Medulla oblongata (tissue), 1 donor: ENCODE data around the gene RAB8B.
"Not testable (repeated sequence)": the region's sequence is repeated elsewhere in the genome, so short reads cannot be mapped to it uniquely, and the experiment has no call there.

Source experiments
- DNase-seq: peaks from one replicate; pipeline ENCODE4 v3.0.0-alpha.2; 2015; ENCODE audit errors: extremely low spot score

RAB8B gene

DNA sequence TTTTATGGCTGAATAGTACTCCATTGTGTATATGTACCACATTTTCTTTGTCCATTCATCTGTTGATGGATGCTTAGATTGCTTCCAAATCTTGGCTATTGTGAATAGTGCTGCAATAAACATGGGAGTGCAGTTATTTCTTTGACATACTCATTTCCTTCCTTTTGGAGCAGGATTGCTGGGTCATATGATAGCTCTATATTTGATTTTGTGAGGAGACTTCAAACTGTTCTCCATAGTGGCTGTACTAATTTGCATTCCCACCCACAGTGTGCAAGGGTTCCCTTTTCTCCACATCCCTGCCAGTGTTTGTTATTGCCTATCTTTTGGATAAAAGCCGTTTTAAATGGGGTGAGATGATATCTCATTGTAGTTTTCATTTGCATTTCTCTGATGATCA, 47.7 kb downstream of the RAB8B start:
- DNase-seq: not testable (repeated sequence)

DNA sequence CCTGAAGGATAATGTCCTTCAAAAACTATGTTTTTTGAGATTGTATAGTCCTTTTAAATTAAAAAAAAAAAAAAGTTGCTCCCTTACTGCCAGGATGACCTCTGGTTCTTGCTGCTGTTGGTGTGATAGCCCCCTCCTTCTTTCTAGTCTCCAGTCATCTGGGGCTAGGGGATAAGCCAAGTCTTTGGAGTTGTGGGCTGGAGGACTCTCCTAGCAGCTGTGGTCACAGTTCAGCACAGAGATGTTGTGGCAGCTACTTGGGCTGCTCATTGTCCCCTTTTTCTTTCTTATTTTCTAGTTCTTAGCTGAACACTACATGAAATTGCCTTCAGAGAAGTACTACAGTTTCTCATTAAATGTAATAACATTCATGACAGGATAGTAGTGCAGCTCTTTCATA, 48.8 kb downstream of the RAB8B start:
- DNase-seq: no peak

DNA sequence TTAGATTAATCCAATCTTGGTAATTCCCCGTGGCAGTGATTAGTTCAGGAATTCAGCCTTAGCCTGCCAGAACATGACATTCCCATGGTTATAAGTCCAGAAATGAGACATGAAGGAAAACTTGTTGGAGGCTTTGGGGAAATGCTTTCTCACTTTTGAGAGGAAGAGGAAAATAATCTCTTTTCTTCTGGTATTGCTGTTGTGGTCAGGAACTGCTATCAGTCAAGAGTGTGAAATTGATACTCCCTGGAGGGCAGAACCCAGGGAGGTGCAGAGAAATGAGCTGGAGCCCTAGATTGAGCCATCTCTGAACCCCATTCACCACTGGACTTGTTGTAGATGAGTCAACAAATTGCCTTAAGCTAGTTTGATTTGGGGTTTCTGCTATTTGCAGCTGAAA, 49.4 kb downstream of the RAB8B start:
- no peak for DNase-seq

DNA sequence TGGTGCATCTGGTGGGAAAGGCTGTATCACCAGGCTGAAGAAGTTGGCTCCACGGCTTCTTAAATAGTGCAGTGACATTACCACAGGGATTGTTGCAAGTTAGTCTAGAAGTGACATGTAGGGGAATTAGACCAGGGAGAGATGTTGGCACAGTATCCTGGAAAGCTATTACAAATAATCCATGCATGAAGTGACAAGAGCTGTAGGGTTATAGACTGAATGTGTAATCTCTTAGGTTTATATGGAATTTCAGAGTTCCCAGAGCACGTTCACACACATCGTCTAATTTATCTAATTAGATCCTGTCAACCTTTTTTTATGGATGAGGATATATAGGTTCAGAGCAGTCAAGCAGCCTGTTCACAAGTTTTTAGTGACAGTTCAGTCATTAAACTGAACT, 50.7 kb downstream of the RAB8B start:
- DNase-seq: no peak

DNA sequence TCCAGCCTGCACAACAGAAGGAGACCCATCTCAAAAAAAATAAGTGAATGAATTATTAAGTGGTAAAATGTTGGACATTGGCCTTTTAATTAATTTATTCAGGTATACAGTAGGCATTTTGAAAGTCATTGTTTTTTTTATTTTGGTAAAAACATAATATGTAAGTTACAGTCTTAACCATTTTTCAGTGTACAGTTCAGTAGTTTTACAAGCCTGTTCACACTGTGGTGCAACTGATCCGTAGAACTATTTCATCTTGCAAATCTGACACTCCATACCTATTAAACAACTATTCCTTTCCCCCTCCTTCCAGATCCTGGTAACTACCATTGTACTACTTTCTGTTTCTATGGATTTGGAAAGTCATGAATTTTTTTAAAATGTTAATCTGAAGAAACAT, 51.9 kb downstream of the RAB8B start:
- DNase-seq: no peak

DNA sequence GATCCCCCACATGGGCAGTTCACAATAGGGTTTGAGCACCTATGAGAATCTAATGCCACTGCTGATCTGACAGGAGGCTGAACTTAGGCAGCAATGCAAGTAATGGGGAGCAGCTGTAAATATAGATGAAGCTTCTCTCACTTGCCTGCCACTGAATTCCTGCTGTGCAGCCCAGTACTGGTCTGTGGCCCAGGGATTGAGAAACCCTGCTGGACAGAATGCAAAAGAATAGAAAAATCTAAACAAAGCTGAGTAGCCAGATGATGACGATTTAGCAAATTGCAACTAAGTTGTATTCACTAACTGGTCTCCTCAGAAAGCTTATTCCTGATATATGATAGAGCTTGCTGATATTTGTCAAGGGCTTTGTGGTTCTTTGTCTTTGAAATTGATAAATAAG, 53.7 kb downstream of the RAB8B start:
- no peak for DNase-seq

DNA sequence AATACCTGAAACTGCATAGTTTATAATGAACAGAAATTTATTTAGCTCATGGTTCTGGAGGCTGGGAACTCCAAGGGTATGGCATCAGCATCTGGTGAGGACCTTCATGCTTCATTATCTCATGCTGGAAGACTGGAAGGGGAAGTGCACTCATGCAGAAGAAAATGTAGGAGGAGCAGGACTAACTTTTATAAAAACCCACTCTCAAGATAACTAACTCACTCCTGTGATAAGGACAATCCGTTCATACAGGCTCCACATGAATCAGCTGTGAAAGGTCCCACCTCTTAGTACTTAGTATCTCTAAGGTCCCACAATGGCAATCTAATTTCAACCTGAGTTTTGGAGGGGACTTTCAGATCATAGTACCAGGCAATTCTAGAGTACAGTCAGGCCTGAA, 54.4 kb downstream of the RAB8B start:
- DNase-seq: no peak

DNA sequence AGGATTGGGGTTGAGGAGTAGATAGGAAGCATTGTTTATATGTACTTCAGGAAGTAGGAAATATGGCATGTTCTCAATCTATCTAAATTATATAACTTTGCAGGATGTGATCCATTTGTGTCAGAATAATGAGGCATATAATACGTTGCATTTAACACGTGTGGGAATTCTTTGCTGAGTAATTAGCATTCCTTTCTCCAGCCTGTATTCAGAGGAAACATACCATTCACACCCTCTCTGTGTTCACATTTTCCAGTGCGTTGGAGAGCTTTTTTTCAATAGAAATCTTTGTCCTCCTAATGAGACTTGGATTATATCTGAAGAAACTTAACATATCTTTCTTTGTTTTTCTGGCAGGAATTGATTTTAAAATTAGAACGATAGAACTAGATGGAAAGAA, 55.0 kb downstream of the RAB8B start:
- DNase-seq: no peak

DNA sequence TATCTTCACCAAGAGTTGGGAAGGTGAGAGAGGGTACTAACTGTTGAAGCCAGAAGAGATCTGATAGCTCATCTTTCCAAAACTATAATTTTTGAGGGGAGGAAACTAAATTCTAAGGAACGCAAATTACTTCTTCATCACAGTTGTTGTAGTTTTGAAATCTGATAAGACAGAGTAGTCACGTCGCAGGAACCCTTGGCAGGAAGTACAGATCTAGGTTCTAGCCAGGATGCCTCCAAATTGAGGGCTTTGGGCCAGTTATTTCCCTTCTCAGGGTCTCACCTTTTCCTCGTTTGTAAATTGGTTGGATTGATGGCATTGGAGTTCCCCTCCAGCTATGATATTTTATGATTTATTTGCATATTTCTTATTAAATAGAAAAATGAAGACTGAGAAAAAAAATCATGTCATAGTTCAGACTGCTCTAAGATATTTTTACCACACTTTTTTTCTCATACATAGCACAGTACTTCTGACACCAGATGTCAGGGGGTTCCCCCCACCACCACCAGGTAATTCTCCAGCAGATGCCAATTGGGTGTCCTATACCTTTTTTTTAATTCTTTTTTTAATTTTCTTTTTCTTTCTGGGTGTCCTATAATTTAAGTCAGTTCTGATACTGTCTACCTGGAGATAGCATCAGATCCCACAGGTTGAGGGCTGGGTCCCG, 55.7 kb downstream of the RAB8B start:
- DNase-seq: no peak

DNA sequence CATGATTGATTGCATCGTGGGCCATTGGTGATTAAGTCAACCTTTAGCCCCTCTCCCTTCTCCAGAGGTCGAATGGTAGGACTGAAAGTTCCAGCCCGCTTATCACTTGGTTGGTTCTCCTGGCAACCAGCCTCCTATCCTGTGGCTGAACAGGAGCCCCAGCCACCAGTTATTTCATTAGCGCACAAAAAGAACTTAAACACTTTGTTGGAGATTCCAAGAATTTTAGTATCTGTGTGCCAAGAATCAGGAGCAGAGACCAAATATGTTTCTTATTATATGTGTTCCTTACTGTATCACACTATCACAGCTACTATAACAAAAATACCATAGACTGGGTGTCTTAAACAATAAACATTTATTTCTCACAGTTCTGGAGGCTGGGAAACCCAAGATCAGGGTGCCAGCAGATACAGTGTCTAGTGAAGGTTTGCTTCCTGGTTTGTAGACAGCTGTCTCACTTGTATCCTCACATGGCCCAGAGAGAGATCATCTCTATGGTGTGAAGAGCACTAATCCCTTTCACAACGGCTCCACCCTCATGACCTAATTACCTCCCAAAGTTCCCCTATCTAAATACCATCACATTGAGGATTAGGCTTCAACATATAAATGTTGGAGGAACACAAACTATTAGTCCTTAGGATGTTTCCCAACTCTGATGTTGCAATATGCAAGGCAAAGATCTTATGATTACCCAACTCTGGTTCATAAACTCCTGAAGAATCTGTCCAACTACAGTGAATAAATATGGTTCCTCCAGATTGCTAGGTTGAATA, 57.5 kb downstream of the RAB8B start:
- no peak for DNase-seq

DNA sequence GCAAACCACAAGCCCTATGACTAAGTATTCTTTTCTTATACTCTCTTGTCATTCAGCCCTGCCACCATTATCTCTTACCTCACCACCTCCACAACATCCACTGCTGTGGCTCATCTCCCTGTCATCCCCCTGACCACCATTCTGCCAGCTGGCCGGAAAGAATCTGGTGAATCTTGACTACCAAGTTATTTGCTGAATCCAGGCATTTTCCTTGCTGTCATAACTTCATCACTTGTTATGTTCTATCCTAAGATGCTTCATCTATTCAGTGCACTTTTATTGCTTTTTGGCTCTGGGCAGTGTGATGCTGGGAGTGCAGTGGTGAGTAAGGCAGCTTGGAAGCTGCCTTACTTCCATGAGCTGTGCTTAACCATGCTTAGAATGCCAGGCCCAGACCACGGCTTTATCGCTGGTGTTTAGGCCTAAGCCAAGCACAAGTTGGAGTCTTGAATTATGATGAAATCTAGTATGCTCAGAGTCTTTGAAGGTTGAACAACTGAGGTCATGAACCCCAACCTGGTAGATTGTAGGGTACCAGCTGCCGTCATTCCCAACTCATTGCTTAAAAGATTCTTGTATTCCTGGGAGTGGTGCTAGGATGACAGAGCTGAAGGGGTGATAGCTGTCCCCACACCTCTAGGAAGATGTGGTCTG, 61.0 kb downstream of the RAB8B start:
- no peak for DNase-seq

DNA sequence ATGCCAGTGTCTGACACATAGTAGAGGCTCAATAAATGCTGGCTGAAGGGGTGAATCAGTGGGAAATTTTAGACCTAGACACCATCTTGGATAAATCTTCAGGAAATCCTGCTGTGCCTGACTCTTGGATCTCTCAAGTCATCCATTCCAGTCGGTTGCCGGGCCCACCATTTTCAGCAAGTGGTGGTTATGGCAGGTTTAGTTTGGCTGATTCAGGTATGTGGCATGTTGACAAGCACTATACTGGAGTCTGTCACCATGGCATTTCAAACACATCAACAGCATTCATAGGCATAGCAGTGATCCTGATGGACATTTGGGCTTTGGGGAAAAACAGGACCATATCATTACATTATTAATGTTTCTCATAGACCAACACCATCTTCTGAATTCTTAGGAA, 62.3 kb downstream of the RAB8B start:
- no peak for DNase-seq

DNA sequence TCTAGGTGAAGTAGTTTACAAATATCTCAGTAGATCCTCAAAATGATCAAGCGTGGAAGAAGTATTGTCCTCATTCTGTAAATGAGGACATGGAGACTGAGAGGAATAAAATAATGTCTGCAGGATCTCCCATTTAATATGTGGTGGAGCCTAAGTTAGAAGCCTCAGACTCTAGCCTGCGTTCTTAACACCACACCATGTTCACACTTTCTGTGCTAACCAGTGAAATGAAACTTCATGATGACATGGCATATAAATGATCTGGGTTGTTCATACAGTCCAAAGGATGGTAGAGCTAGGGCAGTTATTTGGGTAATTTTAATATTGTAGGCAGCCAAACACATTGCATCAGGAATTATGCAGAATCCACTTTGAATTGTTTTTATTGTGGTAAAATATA, 62.9 kb downstream of the RAB8B start:
- no peak for DNase-seq

DNA sequence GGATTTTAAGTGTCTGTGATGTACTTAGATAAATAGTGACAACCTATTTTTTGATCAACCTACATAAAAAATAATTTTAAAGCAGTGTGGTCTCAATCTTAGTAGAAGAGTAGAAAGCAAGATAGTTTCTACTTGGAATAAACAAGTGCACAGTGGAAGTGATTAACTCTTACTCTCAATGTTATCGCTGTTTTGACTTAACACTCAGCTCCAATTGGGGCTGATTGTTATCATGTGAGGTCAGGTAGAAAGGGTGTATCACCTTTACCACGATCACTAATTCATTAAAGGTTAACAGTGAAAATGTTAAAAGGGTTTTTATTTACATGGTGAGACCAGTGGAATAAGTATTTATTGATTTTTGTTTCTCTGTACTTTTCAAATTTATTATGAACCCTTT, 65.6 kb downstream of the RAB8B start:
- no peak for DNase-seq

DNA sequence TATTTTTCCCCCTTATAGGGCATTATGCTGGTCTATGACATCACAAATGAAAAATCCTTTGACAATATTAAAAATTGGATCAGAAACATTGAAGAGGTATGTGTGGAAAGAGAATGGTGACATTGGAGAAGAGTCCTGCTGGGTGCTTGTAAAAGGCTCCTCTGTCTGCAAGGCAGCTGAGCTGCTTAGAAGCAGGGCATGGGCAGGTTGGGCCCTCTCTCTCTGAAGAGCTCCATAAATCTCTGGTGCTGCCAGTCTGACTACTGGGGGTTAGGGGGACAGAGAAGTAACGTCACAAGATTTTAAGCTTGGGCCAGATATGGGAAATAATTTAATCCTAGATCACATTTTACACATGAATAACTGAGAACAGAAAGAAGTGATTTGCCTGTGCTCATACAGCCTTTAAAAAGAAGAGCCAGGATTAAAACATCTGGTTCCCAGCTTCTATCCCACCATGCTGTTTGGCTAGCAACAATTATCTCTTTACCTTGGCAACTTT, 66.1 kb downstream of the RAB8B start:
- peak; percentile 19 for DNase-seq

DNA sequence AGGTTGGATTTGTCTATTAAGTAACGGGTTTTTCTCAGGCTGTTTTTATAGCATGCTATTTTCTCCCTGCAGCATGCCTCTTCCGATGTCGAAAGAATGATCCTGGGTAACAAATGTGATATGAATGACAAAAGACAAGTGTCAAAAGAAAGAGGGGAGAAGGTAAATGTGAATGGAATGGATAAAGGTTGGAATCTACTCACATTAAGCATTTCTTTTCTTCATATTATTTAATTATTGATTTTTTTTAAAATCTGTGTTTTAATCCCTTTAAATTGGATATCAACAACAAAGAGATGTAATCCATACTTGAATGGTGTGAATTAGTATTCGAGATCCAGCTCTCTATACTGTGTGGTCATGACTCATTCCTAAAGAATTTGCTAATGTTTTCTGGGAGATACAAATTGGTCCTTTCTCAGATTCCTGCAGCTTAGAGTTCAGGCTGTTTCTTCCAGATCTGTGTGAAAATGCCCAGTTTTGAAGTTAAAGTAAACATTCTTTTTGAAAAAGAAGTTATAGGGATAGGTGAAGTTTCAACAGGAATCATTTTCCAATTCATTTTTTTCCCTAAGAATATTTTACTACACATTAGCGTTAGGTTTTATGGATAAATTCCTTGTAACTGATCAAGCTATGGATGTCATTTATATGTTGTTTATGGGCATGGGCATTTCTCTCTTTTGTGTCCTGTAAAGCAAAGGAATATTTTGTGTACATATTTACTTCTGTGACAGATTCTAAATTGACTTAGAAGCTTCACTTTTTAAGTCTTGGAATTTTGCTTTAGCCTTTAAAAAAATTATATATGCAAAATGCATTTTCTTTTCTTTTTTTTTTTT, 67.2 kb downstream of the RAB8B start:
- no peak for DNase-seq

DNA sequence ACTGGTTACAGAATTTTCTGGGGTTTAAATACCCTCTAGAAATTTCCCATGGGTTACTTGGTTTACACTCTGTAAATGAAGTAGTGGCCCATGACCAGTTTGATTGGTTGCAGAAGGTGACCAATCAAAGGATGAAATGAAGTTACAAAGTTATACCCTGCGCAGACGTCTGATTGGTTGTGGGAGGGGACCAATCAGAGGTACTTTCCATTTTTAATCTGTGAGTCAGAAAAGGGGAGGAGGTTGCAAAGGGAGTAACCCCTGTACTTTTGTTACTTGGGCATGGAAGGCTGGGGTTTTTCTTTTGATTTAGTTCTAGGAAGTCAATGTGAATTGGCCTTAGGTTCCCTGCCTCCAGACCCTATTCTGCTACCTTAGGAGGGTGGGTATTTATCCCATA, 69.3 kb downstream of the RAB8B start:
- DNase-seq: no peak

DNA sequence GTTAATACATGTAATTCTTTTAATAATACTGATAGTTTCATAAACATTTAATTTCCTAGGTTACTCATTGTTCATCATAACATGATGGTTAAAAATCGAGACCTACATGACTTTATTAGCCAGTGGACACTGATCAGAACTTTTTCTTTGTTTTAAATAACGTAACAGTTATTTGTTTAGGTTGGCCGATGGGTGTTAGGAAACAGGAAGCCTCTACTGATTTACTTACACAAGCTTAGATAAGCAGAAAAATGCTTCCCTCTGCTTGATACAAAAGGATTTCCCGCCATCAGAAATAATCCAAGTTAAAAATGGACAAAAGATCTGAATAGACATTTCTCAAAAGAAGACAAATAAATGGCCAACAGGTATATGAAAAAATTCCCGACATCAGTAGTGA, 71.4 kb downstream of the RAB8B start:
- no peak for DNase-seq

DNA sequence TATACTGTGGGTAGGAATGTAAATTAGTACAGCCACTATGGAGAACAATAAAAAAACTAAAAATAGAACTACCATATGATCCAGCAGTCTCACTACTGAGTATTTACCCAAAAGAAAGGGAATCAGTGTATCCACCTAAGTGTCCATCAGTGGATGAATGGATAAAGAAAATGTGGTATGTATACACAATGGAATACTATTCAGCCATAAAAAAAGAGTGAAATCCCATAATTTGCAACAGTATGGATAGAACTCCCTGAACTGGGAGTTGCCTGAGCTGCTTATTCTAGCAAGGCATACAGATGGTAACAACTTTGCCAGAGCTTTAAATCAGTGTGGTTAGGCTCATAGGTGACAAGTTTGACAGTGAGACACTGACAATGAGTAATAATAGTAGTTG, 71.9 kb downstream of the RAB8B start:
- DNase-seq: no peak

DNA sequence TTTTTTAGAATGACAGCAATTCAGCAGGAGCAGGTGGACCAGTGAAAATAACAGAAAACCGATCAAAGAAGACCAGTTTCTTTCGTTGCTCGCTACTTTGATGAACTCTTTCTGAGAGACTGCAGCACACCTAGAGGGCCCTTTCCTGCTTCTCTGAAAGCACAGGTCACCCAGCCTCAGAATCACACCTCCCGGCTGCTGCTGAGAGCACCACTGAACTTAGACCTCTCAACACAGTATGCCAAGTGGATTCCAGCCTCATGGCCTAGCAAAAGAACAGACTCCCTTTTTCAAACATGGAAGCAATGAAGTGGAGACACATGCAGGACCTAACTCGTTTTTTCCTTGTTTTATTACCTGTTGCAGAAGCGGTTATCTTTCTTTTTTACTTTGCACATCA, 74.1 kb downstream of the RAB8B start:
- no peak for DNase-seq

DNA sequence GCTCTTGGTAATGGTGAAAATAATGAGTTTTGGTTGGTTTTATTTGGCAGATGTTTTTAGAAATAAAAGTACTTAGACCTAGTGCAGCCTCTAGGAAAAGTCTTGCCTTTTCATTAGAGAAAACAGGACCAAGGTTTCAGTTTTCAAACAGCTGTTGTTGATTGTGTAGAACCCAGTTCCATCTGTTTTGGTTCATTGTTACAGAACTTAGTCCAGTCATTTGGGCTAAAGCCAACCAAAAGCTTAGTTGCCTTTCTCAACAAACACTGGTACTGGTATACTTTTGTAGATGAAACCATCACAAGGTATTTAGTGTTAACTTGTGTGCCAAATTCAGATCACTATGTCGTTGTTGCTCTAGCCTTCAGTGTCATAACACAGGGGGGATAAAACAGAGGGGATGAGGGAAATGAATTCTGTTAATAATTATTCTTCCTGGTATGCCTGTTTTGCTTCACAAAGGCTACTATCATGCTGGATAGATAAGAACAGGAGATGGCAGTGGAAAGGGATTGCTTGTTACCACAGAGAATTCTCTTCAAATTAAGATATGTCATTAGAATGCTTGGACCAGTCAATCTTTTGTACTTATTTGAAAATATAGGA, 75.4 kb downstream of the RAB8B start:
- DNase-seq: no peak

DNA sequence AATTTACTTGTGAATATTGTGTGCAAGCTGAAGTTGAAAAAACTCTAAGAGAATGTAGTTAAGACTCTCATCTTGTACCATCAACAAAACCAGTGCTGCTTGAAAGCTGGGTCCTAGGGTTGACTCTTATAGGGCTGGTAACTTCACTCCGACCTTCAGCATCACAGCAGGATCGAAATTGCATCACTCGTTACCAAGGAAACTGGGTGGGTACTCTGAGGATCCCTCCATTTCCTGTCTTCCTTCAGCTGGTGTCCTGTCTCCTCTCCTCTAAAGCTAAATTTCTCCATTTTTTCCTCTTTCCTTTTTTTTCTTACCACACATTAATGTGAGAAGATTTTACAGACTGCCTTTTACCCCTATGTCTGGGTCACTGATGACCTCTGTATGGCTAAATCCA, 85.0 kb downstream of the RAB8B start:
- DNase-seq: no peak
